Stimulated activated CD8-positive, alpha-beta memory T cell treated with anti-CD3 and anti-CD28 coated beads, Interleukin-7, amount 100 ng/mL, for 24 hours (primary cell): ENCODE measurements around the gene TRIB2.
"Not testable (repeated sequence)": the region's sequence is repeated elsewhere in the genome, so short reads cannot be mapped to it uniquely, and the experiment has no call there.

Experiments used
- DNase-seq: peaks from one replicate; pipeline ENCODE4 v3.0.0-alpha.2; 2020; ENCODE audit warnings: low read depth

TRIB2 gene

GRCh38 chr2:12716282-12717190 lies at the start of gene TRIB2:
TRIB2 (plus strand) TSS chr2:12716936; CDS start chr2:12718308, 1,372 bp downstream.
- peak; percentile 76 for DNase-seq

DNA sequence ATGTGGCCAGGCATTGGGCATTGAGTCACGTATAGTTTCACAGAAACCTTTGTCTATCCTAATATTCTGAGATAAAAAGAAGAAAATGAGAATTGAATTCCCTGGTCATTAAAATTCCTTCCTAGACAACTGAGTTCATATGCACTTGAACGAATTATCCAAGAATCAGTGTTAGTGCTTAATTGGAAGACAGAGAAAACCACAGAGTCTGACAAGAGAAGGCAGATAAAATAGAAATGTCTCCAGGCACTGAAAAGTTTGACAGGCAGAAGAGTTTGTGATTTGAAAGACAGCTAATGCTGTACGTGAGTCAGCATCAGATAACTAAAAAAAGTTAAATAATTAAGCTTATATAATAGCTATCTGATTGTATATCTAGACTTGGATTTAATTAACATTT lies 47.7 kb upstream of the TRIB2 start:
- DNase-seq, result no peak

DNA sequence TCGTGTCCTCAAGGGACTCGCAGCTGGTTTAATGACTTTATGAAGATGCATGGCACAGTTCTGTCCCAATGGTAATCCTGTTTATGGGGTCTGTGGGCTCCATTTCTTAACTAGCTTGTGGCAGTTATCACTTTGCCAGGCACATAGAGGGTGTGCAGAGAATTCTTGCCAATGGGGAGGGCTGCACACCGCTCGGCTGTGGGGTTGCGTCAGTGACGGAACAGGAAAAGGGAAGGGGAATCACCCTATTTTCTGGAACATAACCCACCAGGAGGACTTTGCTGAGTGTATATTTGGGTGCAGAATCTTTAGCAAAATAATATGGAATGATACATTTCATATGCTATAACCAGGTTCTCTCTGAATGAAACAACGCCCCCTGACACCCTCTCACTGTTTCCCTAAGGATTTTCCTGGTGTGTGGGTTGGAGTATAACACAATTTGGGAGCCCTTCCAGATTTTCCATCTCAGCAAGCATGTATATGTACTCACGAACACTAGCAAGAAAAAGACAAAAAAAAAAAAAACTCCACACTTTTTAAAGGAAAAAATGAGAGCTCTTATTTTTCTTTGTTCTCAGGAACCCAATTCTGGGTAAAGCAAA lies 43.9 kb upstream of the TRIB2 start:
- no peak for DNase-seq

GRCh38 chr2:12674644-12675328 lies 42.0 kb upstream of the TRIB2 start:
- no peak for DNase-seq

DNA sequence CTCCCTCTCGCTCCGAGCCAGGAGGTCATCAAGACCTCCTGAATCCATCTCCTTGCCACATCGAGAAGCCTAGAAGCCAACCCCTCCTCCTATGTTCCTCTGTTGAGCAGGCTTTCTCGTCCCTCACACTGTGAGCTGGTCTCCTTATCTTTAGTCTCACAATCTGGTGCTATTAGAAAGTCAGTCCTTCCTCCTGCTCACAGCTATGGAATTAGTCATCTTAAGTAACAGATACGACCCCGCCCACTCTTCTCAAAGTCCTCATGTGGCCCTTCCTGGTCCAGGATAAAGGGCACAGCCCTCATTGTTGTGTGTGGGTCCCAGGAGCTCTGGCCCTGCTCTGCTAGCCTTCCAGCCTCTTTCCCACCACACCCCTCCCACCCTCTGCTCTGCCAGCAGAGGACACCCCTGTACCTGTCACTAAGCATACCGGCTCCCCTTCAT lies 41.4 kb upstream of the TRIB2 start:
- no peak for DNase-seq

DNA sequence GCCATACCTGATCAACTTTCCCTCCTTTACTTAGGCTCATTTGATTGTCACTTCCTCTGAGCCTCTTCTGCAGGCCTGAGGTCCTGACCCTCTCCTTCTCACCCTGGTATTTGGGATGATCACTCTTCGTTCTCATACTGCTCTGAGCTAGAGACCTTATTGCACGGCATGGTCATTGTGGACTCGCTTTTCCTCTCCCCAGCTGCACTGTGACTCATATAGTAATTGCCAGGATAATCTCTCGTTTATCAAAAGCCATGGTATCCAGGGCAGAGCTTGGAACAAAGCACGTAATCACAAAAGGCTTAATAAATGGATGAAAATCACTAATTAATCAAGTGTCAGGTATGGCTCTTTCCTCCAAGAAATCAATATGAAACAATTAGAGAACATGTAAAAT lies 40.9 kb upstream of the TRIB2 start:
- DNase-seq, result no peak

DNA sequence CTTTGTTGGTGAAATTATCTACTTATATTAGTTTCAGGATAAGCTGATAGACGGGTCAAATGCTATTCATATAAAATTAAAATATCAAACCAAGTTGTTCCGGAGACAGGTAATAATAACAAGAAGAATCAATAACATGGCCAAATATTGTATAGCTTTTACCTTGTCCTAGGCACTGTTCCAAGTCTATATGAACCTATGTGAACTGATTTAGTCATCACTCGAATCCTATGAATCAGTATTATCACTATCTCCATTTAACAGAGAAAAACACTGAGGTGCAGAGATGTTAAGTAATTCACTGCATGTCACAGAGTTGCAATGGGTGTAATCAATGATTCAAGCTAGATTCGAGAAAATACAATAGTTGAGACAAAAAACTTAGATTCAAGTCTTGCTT lies 40.0 kb upstream of the TRIB2 start:
- DNase-seq, result no peak

- no peak for DNase-seq
These were observed 38.5 kb upstream of the TRIB2 start for GRCh38 chr2:12678186-12678585.

GRCh38 chr2:12679550-12680072 lies 37.1 kb upstream of the TRIB2 start:
- DNase-seq, result no peak

GRCh38 chr2:12680115-12680514 lies 36.6 kb upstream of the TRIB2 start:
- DNase-seq, result not testable (repeated sequence)

- DNase-seq, result no peak
These were observed 34.7 kb upstream of the TRIB2 start for GRCh38 chr2:12682017-12682416.

DNA sequence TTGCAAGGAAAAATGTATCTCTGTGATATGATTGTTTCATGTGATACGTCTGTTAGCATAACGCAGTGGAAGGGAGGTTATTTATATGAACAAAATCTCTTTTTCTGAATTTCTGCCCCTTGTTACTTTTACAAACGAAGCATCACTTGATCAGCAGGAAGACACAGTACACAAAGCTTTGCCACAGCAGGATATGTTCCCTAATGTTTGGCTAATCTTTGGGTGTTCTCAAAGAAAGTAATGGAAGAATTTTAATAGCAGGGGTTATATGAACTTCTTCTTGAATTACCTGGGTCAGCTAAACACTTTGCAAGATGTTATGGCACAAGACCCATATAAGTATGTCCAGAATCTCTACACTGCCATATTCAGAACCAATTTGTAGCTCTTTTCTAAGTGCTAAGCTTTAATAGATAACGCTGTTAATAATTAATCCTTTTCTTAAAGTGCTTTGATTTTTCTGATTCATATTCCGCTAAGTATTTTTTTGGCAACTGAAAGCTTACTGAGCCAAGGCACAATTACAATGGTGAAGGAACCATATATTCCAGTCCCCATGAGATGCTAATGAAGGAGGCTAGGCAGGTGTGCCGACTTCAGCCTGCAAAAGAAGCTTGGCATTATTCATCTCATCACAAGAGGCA lies 33.2 kb upstream of the TRIB2 start:
- no peak for DNase-seq

GRCh38 chr2:12684471-12684936 lies 32.2 kb upstream of the TRIB2 start:
- DNase-seq, result no peak

DNA sequence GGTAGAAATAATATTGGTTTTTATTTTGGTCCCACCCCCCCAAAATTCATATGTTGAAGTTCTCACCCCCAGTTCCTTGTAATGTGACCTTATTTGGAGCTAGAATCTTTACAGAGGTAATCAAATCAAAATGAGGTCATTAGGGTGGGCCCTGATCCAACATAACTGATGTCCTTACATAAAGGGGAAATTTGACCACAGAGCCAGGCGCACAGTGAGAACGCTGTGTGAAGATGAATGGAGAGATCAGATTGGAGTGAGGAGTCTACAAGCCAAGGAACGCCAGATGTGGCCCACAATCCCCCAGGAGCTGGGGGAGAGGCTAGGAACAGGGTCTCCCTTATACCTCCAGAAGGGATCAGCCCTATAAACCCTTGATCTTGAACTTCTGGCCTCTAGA lies 31.6 kb upstream of the TRIB2 start:
- no peak for DNase-seq

- no peak for DNase-seq
These were observed 30.8 kb upstream of the TRIB2 start for GRCh38 chr2:12685956-12686355.

DNA sequence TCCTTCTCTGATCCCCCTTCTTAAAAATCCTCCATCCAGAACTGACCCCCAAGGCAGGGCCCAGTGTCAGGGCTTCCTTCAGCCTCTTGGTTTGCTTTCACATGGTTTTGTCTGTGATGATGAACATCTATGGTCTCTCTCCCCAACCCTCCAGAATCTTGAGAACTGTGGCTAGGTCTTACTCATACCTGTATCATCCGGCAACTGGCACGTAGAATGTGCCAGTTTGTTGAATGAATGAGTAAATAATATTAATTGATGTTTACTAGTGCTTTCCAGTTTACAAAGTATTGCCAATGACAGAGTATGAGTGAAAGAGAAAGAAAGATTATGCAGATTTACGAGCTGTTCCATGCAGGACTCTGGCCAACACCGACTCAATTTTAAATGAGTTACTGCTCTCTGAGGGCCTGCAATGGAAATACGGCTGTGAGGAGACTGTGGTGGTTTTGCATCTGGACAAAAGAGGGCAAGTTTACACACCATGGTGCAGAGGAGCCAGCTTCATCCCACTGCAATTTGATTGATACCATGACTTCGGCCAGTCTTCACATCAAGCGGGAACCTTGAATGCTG lies 29.9 kb upstream of the TRIB2 start:
- DNase-seq, result no peak

DNA sequence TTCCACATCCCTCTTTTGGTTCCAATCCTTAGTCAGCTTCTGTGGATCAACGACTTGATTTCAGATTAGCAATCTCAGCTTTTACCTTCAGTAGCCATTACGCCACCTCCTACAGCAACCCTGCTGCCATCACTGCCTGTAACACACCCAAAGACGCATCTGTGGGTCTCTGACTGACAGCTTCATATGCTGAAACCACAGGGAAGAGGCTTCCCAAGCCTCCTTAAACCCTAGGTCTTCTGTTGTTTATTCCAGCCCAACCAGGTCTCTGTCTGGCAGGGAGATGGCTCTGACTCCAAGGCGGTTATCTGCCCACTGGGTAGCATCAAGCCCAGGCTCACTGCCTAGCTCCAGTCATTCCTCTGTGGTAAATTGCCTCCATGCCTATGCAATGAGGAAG lies 28.6 kb upstream of the TRIB2 start:
- DNase-seq, result no peak

DNA sequence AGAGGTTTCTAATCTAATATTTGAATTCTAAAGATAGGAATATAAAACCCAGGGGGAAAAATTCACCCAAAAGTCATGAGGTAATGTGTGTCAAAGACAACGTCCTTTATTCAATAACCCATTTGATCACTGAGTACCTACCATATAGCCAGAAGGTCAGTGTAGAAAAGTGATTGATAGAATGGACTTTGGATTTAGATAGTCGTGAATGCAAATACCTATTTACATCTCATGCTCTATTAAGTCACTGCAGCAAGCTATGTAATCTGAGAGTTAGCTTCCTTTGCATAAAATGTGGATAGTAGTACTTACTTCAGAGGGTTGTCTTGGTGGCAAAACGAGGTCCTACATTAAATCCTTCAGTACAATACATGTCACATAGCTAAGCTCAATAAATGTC lies 27.8 kb upstream of the TRIB2 start:
- DNase-seq, result no peak

- no peak for DNase-seq
These were observed 23.2 kb upstream of the TRIB2 start for GRCh38 chr2:12693509-12693908.

DNA sequence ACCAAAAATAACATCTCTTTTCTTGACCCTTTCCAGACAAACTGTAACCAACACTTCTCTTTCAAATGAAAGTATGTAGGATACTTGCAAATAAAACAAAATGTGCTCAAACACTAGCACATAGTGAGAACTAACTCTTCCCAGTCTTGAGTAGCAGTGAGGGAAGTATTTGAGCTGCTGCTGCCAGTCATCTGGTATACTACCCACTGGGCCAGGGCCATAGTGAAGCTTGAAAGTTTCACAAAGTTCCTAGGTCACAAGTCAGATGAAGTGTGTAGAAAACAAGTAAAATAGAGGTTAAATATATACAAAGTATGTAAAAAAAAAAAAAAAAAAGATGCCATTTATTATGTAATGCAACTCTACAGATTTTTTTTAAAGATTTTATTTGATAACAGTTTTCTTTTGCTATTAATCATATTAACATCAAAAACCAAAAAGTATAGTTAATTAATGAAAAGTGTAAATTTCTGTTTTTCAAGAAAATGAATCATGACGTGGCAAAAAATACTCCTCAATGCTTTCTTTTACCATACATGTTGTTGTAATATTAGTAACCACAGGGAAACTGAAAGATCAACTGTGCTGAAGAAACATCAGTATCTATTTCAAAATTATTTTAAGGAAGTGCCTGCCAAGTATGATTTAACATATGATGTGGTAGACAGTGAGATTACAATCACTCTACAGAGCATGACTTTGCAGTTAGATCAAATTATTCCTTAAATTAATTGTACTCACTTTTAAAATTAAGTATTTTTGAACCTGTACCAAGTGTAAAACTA lies 21.6 kb upstream of the TRIB2 start:
- DNase-seq, result no peak

GRCh38 chr2:12697617-12698016 lies 19.1 kb upstream of the TRIB2 start:
- no peak for DNase-seq
